H9 (cell line): Measurements from ENCODE around the gene RAET1G. TPM values are rescaled to one million over a fixed set of nuclear protein-coding genes. Genes with fewer than 3 reads are reported as not detected.

Source experiments
- DNase-seq: peaks from one replicate; pipeline ENCODE4 v3.0.0-alpha.2; 2017
- H2AFZ ChIP-seq: one replicate; pipeline ENCODE4 v1.6.1; 2013; ENCODE audit warnings: mild to moderate bottlenecking, low read length, control low read depth, moderate library complexity
- H2AK5ac ChIP-seq: 2 replicates; pipeline ENCODE4 v1.6.1; 2013; ENCODE audit warnings: low read length, control low read depth, mixed read lengths; ENCODE audit not compliant: insufficient read length
- H2BK120ac ChIP-seq: one replicate; pipeline ENCODE4 v1.6.1; 2013; ENCODE audit warnings: low read depth, mild to moderate bottlenecking, low read length, control low read depth, inconsistent platforms; ENCODE audit not compliant: poor library complexity, severe bottlenecking
- H2BK12ac ChIP-seq: 2 replicates; pipeline ENCODE4 v1.6.1; 2013; ENCODE audit warnings: low read length, control low read depth, mixed read lengths, low read depth; ENCODE audit not compliant: insufficient read length
- H2BK15ac ChIP-seq: 2 replicates; pipeline ENCODE4 v1.6.1; 2013; ENCODE audit warnings: low read depth, low read length, control low read depth
- H2BK20ac ChIP-seq: one replicate; pipeline ENCODE4 v1.6.1; 2013; ENCODE audit warnings: low read depth, mild to moderate bottlenecking, low read length, control low read depth, inconsistent platforms; ENCODE audit not compliant: poor library complexity, severe bottlenecking
- H2BK5ac ChIP-seq: 2 replicates; pipeline ENCODE4 v1.6.1; 2013; ENCODE audit warnings: low read length, control low read depth, mixed read lengths; ENCODE audit not compliant: insufficient read length
- H3K14ac ChIP-seq: 2 replicates; pipeline ENCODE4 v1.6.1; 2013; ENCODE audit warnings: low read length, control low read depth; ENCODE audit not compliant: insufficient read depth
- H3K18ac ChIP-seq: 2 replicates; pipeline ENCODE4 v1.6.1; 2013; ENCODE audit warnings: low read depth, mild to moderate bottlenecking, mixed read lengths, low read length, control low read depth; ENCODE audit not compliant: insufficient read length
- H3K23ac ChIP-seq: 2 replicates; pipeline ENCODE4 v1.6.1; 2013; ENCODE audit warnings: low read length, control low read depth, mixed read lengths, low read depth; ENCODE audit not compliant: insufficient read length
- H3K23me2 ChIP-seq: 2 replicates; pipeline ENCODE4 v1.6.1; 2013; ENCODE audit warnings: low read depth, mild to moderate bottlenecking, mixed read lengths, low read length, control low read depth; ENCODE audit not compliant: insufficient read length, poor library complexity, severe bottlenecking
- H3K27ac ChIP-seq: 2 replicates; pipeline ENCODE4 v1.5.1; 2013; ENCODE audit warnings: low read length, control low read depth, mixed read lengths, low read depth; ENCODE audit not compliant: insufficient read length
- H3K27me3 ChIP-seq: 2 replicates; pipeline ENCODE4 v1.6.1; 2013; ENCODE audit warnings: low read length, control low read depth, inconsistent platforms; ENCODE audit not compliant: insufficient read depth
- H3K4ac ChIP-seq: 2 replicates; pipeline ENCODE4 v1.6.1; 2013; ENCODE audit warnings: low read depth, mild to moderate bottlenecking, control low read depth, inconsistent platforms, low read length, moderate library complexity
- H3K4me1 ChIP-seq: 2 replicates; pipeline ENCODE4 v1.6.1; 2013; ENCODE audit warnings: low read length, control low read depth, inconsistent platforms; ENCODE audit not compliant: insufficient read depth
- H3K4me2 ChIP-seq: 2 replicates; pipeline ENCODE4 v1.6.1; 2013; ENCODE audit warnings: low read length, control low read depth, mixed read lengths; ENCODE audit not compliant: insufficient read length, insufficient read depth
- H3K56ac ChIP-seq: 2 replicates; pipeline ENCODE4 v1.6.1; 2013; ENCODE audit warnings: low read depth, mild to moderate bottlenecking, mixed read lengths, low read length, control low read depth; ENCODE audit not compliant: insufficient read length
- H3K79me1 ChIP-seq: 2 replicates; pipeline ENCODE4 v1.6.1; 2013; ENCODE audit warnings: low read depth, mild to moderate bottlenecking, moderate library complexity, low read length, control low read depth, inconsistent platforms; ENCODE audit not compliant: insufficient read depth, poor library complexity, severe bottlenecking
- H3K79me2 ChIP-seq: 2 replicates; pipeline ENCODE4 v1.6.1; 2013; ENCODE audit warnings: low read length, control low read depth, inconsistent platforms; ENCODE audit not compliant: insufficient read depth
- H3K9ac ChIP-seq: 2 replicates; pipeline ENCODE4 v1.6.1; 2013; ENCODE audit warnings: low read length, control low read depth, mixed read lengths; ENCODE audit not compliant: insufficient read length; ENCODE audit errors: extremely low read depth
- H3K9me3 ChIP-seq: one replicate; pipeline ENCODE4 v1.6.1; 2013; ENCODE audit warnings: low read depth, low read length, inconsistent platforms; ENCODE audit not compliant: control insufficient read depth
- H3T11ph ChIP-seq: one replicate; pipeline ENCODE4 v1.6.1; 2013; ENCODE audit warnings: mild to moderate bottlenecking, low read length, control low read depth, inconsistent platforms
- H4K20me1 ChIP-seq: one replicate; pipeline ENCODE4 v1.6.1; 2013; ENCODE audit not compliant: control insufficient read depth, insufficient read length, insufficient read depth
- H4K5ac ChIP-seq: 2 replicates; pipeline ENCODE4 v1.6.1; 2013; ENCODE audit warnings: low read depth, mild to moderate bottlenecking, mixed read lengths, low read length, control low read depth; ENCODE audit not compliant: insufficient read length
- H4K8ac ChIP-seq: replicated peaks from 2 replicates; pipeline ENCODE4 v1.6.1; 2013; ENCODE audit warnings: low read length, control low read depth, mixed read lengths, low read depth; ENCODE audit not compliant: insufficient read length
- H4K91ac ChIP-seq: 2 replicates; pipeline ENCODE4 v1.6.1; 2013; ENCODE audit warnings: low read depth, mild to moderate bottlenecking, moderate library complexity, mixed read lengths, low read length, control low read depth; ENCODE audit not compliant: insufficient read length
- H3K27ac Mint-ChIP-seq, 3 experiments: 2 replicates in 2 of 3; 3 replicates in 1 of 3; pipeline ENCODE4 v1.8.0; 2020 to 2021; ENCODE audit warnings: mixed read lengths in 3 of 3, mild to moderate bottlenecking in 1 of 3, moderate library complexity in 1 of 3
- H3K27me3 Mint-ChIP-seq: 2 replicates; pipeline ENCODE4 v1.8.0; 2021; ENCODE audit warnings: low read depth, mild to moderate bottlenecking, moderate library complexity, mixed read lengths
- H3K36me3 Mint-ChIP-seq, 3 experiments: 2 replicates in 2 of 3; 3 replicates in 1 of 3; pipeline ENCODE4 v1.8.0; 2020 to 2021; ENCODE audit warnings: low read depth in 3 of 3, mixed read lengths in 3 of 3; ENCODE audit not compliant: insufficient read depth in 1 of 3
- H3K4me1 Mint-ChIP-seq, 2 experiments: 2 replicates each; pipeline ENCODE4 v1.8.0; 2020; ENCODE audit warnings: mixed read lengths in 2 of 2
- H3K4me3 Mint-ChIP-seq, 2 experiments: 2 replicates in 1 of 2; 3 replicates in 1 of 2; pipeline ENCODE4 v1.8.0; 2020 to 2021; ENCODE audit warnings: mild to moderate bottlenecking in 2 of 2, mixed read lengths in 2 of 2, moderate library complexity in 1 of 2
- H3K9me3 Mint-ChIP-seq, 2 experiments: 2 replicates in 1 of 2; 3 replicates in 1 of 2; pipeline ENCODE4 v1.8.0; 2020; ENCODE audit warnings: mild to moderate bottlenecking in 2 of 2, mixed read lengths in 2 of 2, moderate library complexity in 1 of 2
- CTCF ChIP-seq: fragments of 200-600 bp; sonication (generic); conservative IDR thresholded peaks from 3 replicates; pipeline ENCODE4 v1.8.0; 2021; ENCODE audit warnings: antibody characterized with exemption, mild to moderate bottlenecking
- WGBS: extraction: QIAGEN DNeasy Blood & Tissue Kit; methylation state at CpG from one replicate; pipeline ENCODE4 v1.1.7; 2013; ENCODE audit warnings: missing lambda C conversion rate, low lambda C conversion rate, mixed read lengths; ENCODE audit not compliant: insufficient read length; ENCODE audit errors: extremely low coverage; 5-methylcytosine and 5-hydroxymethylcytosine counted together
- total RNA-seq: library from RNA; stranded (reverse); gene quantifications from 2 replicates; pipeline ENCODE4 v1.2.1, GENCODE V29; 2021

The RAET1G gene
- total RNA-seq, 1 experiment from 2014 or later, result not detected

GRCh38 chr6:149935668-149936067 is 12.7 kb upstream of the RAET1G start:
- no peak overlapping the region for H2BK15ac ChIP-seq
- peaks cover 0 to 5% of the 10 kb centered on the region in 2 experiments; a peak in 1 of 5 replicates for H3K9me3 Mint-ChIP-seq
- H3K4me1 ChIP-seq, result no peaks in the 10 kb centered on the region
- H3K56ac ChIP-seq, result no peak overlapping the region
- H3K23ac ChIP-seq, result no peak overlapping the region
- no peak overlapping the region for H2AFZ ChIP-seq
- H3K36me3 Mint-ChIP-seq, result peaks cover 0 to 4% (median 3%) of the 10 kb centered on the region in 3 experiments; a peak in 3 of 7 replicates
- H2BK5ac ChIP-seq, result no peak overlapping the region
- no peak overlapping the region for H3K27ac ChIP-seq
- no peak for DNase-seq
- peaks cover 6 to 8% of the 10 kb centered on the region in 2 experiments for H3K4me1 Mint-ChIP-seq
- H3K27me3 Mint-ChIP-seq, result peaks cover 97% of the 10 kb centered on the region
- WGBS, result no CpG with 5 or more reads among the region's 2 CpGs
- no peak overlapping the region for H2BK20ac ChIP-seq
- no peak overlapping the region for H3K18ac ChIP-seq
- no peaks in the 10 kb centered on the region for H3K79me2 ChIP-seq
- no peaks in the 10 kb centered on the region for H4K20me1 ChIP-seq
- H4K8ac ChIP-seq, result no peak overlapping the region
- H3K79me1 ChIP-seq, result no peaks in the 10 kb centered on the region
- no peak overlapping the region for H3K9ac ChIP-seq
- no peak overlapping the region for H3T11ph ChIP-seq
- H3K27ac Mint-ChIP-seq, result no peak overlapping the region; a peak in 1 of 7 replicates
- no peak overlapping the region for H4K5ac ChIP-seq
- no peak for TF ChIP-seq CTCF
- H3K4me3 Mint-ChIP-seq, result no peak overlapping the region
- H3K27me3 ChIP-seq, result peaks cover 56% of the 10 kb centered on the region
- no peak overlapping the region for H3K4ac ChIP-seq
- no peak overlapping the region for H2BK12ac ChIP-seq
- no peak overlapping the region for H4K91ac ChIP-seq
- no peak overlapping the region for H3K14ac ChIP-seq
- H3K4me2 ChIP-seq, result no peak overlapping the region
- peaks cover 7% of the 10 kb centered on the region for H3K23me2 ChIP-seq
- H3K9me3 ChIP-seq, result no peaks in the 10 kb centered on the region
- H2AK5ac ChIP-seq, result no peak overlapping the region
- no peak overlapping the region for H2BK120ac ChIP-seq
